Fibroblast of lung (primary cell): ENCODE results near the gene RIPK4. TPM values are rescaled to one million over a fixed set of nuclear protein-coding genes. Genes with fewer than 3 reads are reported as not detected.
A peak's percentile ranks its signal among the peaks of the same experiment; 100 is the strongest.

Source experiments
- DNase-seq, 2 donors: peaks; one replicate each; pipeline versions ENCODE4 v3.0.0 to v3.0.0-alpha.2; 2010; ENCODE audit warnings: low read depth in 2 of 2
- H2AFZ ChIP-seq: 2 replicates; pipeline ENCODE4 v1.5.1; 2012; ENCODE audit warnings: low read length, control low read depth, inconsistent platforms
- H3K27ac ChIP-seq: 2 replicates; pipeline ENCODE4 v1.5.1; 2011; ENCODE audit warnings: low read length, control low read depth; ENCODE audit not compliant: insufficient read depth
- H3K27me3 ChIP-seq: 2 replicates; pipeline ENCODE4 v1.5.1; 2011; ENCODE audit warnings: mild to moderate bottlenecking, low read length; ENCODE audit not compliant: control insufficient read depth, insufficient read depth
- H3K36me3 ChIP-seq: 2 replicates; pipeline ENCODE4 v1.5.1; 2011; ENCODE audit warnings: low read length; ENCODE audit not compliant: control insufficient read depth, insufficient read depth
- H3K4me1 ChIP-seq: 2 replicates; pipeline ENCODE4 v1.5.1; 2011; ENCODE audit warnings: low read length; ENCODE audit not compliant: control insufficient read depth, insufficient read depth; ENCODE audit errors: extremely low read depth
- H3K4me2 ChIP-seq: 2 replicates; pipeline ENCODE4 v1.5.1; 2011; ENCODE audit warnings: low read length, control low read depth; ENCODE audit not compliant: insufficient read depth; ENCODE audit errors: extremely low read depth
- H3K4me3 ChIP-seq, 4 experiments: fragments of 200-600 bp in 1 of 4; sonication (generic) in 1 of 4; replicated peaks in 1 of 4; 2 replicates each; pipeline ENCODE4 v1.5.1; 2011 to 2016; ENCODE audit warnings: low read length in 4 of 4, low read depth in 3 of 4, mild to moderate bottlenecking in 3 of 4, control low read depth in 2 of 4, inconsistent platforms in 1 of 4, mixed read lengths in 1 of 4; ENCODE audit not compliant: insufficient read depth in 1 of 4; ENCODE audit errors: control extremely low read depth in 1 of 4
- H3K79me2 ChIP-seq: 2 replicates; pipeline ENCODE4 v1.5.1; 2012; ENCODE audit warnings: mild to moderate bottlenecking, low read length, inconsistent platforms; ENCODE audit not compliant: control insufficient read depth, insufficient read depth
- H3K9ac ChIP-seq: 2 replicates; pipeline ENCODE4 v1.5.1; 2011; ENCODE audit warnings: mild to moderate bottlenecking, low read length, control low read depth; ENCODE audit not compliant: insufficient read depth
- H3K9me3 ChIP-seq: 2 replicates; pipeline ENCODE4 v1.5.1; 2012; ENCODE audit warnings: low read depth, low read length; ENCODE audit not compliant: control insufficient read depth, insufficient read depth
- H4K20me1 ChIP-seq: 2 replicates; pipeline ENCODE4 v1.5.1; 2011; ENCODE audit warnings: low read length; ENCODE audit not compliant: control insufficient read depth, insufficient read depth; ENCODE audit errors: extremely low read depth
- CTCF ChIP-seq, 2 donors: IDR thresholded peaks in 1 of 2; conservative IDR thresholded peaks in 1 of 2; 1 replicate in 1 of 2; 2 replicates in 1 of 2; pipeline ENCODE4 v1.5.1; 2011 to 2012; ENCODE audit warnings: low read length in 2 of 2, control low read depth in 1 of 2, inconsistent platforms in 1 of 2, low read depth in 1 of 2, mild to moderate bottlenecking in 1 of 2
- EZH2 ChIP-seq: IDR thresholded peaks from 2 replicates; pipeline ENCODE4 v1.5.1; 2012; ENCODE audit warnings: low read length, control low read depth, mild to moderate bottlenecking; ENCODE audit errors: missing control alignments
- polyA plus RNA-seq, 2 donors: library from polyadenylated mRNA; depleted of rRNA in 1 of 2; stranded (reverse) in 1 of 2; unstranded in 1 of 2; fragments of >200 nt; gene quantifications; 2 replicates each; pipeline ENCODE4 v1.2.1, GENCODE V29; 2011 to 2012; ENCODE audit warnings: missing spikeins in 1 of 2
- total RNA-seq: library from RNA; depleted of rRNA; stranded (reverse); fragments of >200 nt; gene quantifications from 2 replicates; pipeline ENCODE4 v1.2.1, GENCODE V29; 2014

The RIPK4 gene
- total and polyA plus RNA-seq, 2 donors (not counting 1 experiment from before 2014, with no cell fraction given), result under 0.01 TPM; not detected in 1

GRCh38 chr21:41763996-41764395 is 2.9 kb downstream of the RIPK4 start:
- H3K9me3 ChIP-seq, result no peaks in the 10 kb centered on the region
- TF ChIP-seq CTCF (conservative IDR thresholded peaks at IDR 0.05 in 1 of 2, IDR thresholded peaks at IDR 0.05 in 1 of 2; ENCODE audit: low read depth in 1 of 2, low read length in 2 of 2) (no peak), EZH2 (peak; percentile 30)
- no peak overlapping the region for H3K27ac ChIP-seq
- no peak overlapping the region for H2AFZ ChIP-seq
- H3K4me3 ChIP-seq, result no peak overlapping the region
- DNase-seq, result no peak
- peaks cover 2% of the 10 kb centered on the region for H3K4me1 ChIP-seq
- H3K9ac ChIP-seq, result no peak overlapping the region
- H3K79me2 ChIP-seq, result no peaks in the 10 kb centered on the region
- H4K20me1 ChIP-seq, result no peaks in the 10 kb centered on the region
- no peak overlapping the region for H3K4me2 ChIP-seq
- no peaks in the 10 kb centered on the region for H3K36me3 ChIP-seq
- peaks cover 54% of the 10 kb centered on the region for H3K27me3 ChIP-seq

GRCh38 chr21:41763398-41763931 is 3.4 kb downstream of the RIPK4 start:
- DNase-seq, result no peak
- Histone ChIP-seq H4K20me1 (no peaks in the 10 kb centered on the region), H3K27me3 (peaks cover 50% of the 10 kb centered on the region), H3K4me1 (peaks cover 2% of the 10 kb centered on the region), H3K9me3 (no peaks in the 10 kb centered on the region), H3K4me3 (no peak overlapping the region), H3K79me2 (no peaks in the 10 kb centered on the region), H2AFZ (no peak overlapping the region), H3K27ac (no peak overlapping the region), H3K4me2 (no peak overlapping the region), H3K9ac (no peak overlapping the region), H3K36me3 (no peaks in the 10 kb centered on the region)
- TF ChIP-seq EZH2 (no peak), CTCF (conservative IDR thresholded peaks at IDR 0.05 in 1 of 2, IDR thresholded peaks at IDR 0.05 in 1 of 2; ENCODE audit: low read depth in 1 of 2, low read length in 2 of 2) (no peak)

GRCh38 chr21:41762753-41763152 is 4.1 kb downstream of the RIPK4 start:
- Histone ChIP-seq H3K4me2 (no peak overlapping the region), H3K4me3 (no peak overlapping the region), H3K36me3 (no peaks in the 10 kb centered on the region), H3K27ac (no peak overlapping the region), H3K9ac (no peak overlapping the region), H2AFZ (no peak overlapping the region), H4K20me1 (no peaks in the 10 kb centered on the region), H3K9me3 (no peaks in the 10 kb centered on the region), H3K4me1 (no peaks in the 10 kb centered on the region), H3K79me2 (no peaks in the 10 kb centered on the region), H3K27me3 (peaks cover 44% of the 10 kb centered on the region)
- TF ChIP-seq EZH2, result no peak
- no peak for TF ChIP-seq CTCF (conservative IDR thresholded peaks at IDR 0.05 in 1 of 2, IDR thresholded peaks at IDR 0.05 in 1 of 2; ENCODE audit: low read depth in 1 of 2, low read length in 2 of 2)
- no peak for DNase-seq
